HEK293 (cell line): ENCODE results near the gene CDH23.

Experiments used
- KLF10 ChIP-seq: fragments of 450-650 bp; IDR thresholded peaks from 2 replicates; pipeline ENCODE4 v1.5.1; 2018; ENCODE audit warnings: missing biosample characterization, mild to moderate bottlenecking, missing genetic modification characterization
- SCRT2 ChIP-seq: fragments of 450-650 bp; formaldehyde crosslinking; IDR thresholded peaks from 2 replicates; pipeline ENCODE4 v1.5.1; 2016; ENCODE audit warnings: missing biosample characterization, missing genetic modification characterization
- ZNF23 ChIP-seq: fragments of 450-650 bp; formaldehyde crosslinking; IDR thresholded peaks from 2 replicates; pipeline ENCODE4 v1.5.1; 2016; ENCODE audit warnings: missing biosample characterization, missing genetic modification characterization, borderline replicate concordance
- ZNF274 ChIP-seq, 2 experiments: fragments of 200-500 bp in 1 of 2; fragments of 450-650 bp in 1 of 2; sonication (Bioruptor generic) in 1 of 2; formaldehyde crosslinking in 1 of 2; IDR thresholded peaks; 2 replicates each; pipeline versions ENCODE4 v1.5.1 to v1.6.1; 2014 to 2016; ENCODE audit warnings: borderline replicate concordance in 1 of 2, inconsistent platforms in 1 of 2, low read length in 1 of 2, missing biosample characterization in 1 of 2, missing genetic modification characterization in 1 of 2
- ZNF558 ChIP-seq: fragments of 450-650 bp; formaldehyde crosslinking; IDR thresholded peaks from 2 replicates; pipeline ENCODE4 v1.5.1; 2016; ENCODE audit warnings: missing biosample characterization, missing genetic modification characterization
- ZNF660 ChIP-seq: fragments of 450-650 bp; IDR thresholded peaks from 2 replicates; pipeline ENCODE4 v1.5.1; 2018; ENCODE audit warnings: missing biosample characterization, mild to moderate bottlenecking, missing genetic modification characterization
- TF ChIP-seq, protein P1 (sequence below): fragments of 450-650 bp; formaldehyde crosslinking; IDR thresholded peaks from 2 replicates; pipeline ENCODE4 v1.5.1; 2017; ENCODE audit warnings: missing biosample characterization, mild to moderate bottlenecking, missing genetic modification characterization, moderate library complexity
- TF ChIP-seq, protein P2 (sequence below): fragments of 450-650 bp; formaldehyde crosslinking; IDR thresholded peaks from 2 replicates; pipeline ENCODE4 v1.5.1; 2016; ENCODE audit warnings: missing biosample characterization, missing genetic modification characterization
- TF ChIP-seq, protein P3 (sequence below): fragments of 450-650 bp; formaldehyde crosslinking; IDR thresholded peaks from 2 replicates; pipeline ENCODE4 v1.5.1; 2016; ENCODE audit warnings: missing biosample characterization, missing genetic modification characterization
- TF ChIP-seq, protein P4 (sequence below): sonication (generic); formaldehyde crosslinking; IDR thresholded peaks from 2 replicates; pipeline ENCODE4 v1.8.1; 2022; ENCODE audit warnings: mild to moderate bottlenecking, moderate library complexity, missing genetic modification reagents

DNA sequence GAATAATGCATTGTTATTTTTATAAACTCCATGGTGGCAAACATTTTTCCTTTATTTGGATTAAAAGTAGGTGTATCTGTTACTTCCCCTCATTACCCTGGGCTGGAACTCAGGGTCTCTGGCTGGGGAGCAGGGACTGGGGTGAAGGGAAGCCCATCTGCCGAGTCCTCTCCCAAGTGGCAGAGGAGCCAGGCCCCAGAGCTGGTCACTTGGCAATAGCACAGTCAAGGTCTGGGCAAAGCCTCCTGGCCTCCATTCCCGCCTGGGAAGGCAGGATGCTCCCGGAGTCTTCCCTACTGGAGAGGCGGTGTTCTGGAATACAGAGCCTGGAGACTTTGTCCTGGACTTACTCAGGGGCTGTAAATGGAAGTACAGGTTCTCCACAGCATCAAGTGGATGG, 76.2 kb downstream of the CDH23 start:
- no peak for TF ChIP-seq ZNF558 (tag by site-specific recombination)
- TF ChIP-seq, protein P1, sequence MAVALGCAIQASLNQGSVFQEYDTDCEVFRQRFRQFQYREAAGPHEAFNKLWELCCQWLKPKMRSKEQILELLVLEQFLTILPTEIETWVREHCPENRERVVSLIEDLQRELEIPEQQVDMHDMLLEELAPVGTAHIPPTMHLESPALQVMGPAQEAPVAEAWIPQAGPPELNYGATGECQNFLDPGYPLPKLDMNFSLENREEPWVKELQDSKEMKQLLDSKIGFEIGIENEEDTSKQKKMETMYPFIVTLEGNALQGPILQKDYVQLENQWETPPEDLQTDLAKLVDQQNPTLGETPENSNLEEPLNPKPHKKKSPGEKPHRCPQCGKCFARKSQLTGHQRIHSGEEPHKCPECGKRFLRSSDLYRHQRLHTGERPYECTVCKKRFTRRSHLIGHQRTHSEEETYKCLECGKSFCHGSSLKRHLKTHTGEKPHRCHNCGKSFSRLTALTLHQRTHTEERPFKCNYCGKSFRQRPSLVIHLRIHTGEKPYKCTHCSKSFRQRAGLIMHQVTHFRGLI (tag by site-specific recombination), result no peak
- TF ChIP-seq, protein P2, sequence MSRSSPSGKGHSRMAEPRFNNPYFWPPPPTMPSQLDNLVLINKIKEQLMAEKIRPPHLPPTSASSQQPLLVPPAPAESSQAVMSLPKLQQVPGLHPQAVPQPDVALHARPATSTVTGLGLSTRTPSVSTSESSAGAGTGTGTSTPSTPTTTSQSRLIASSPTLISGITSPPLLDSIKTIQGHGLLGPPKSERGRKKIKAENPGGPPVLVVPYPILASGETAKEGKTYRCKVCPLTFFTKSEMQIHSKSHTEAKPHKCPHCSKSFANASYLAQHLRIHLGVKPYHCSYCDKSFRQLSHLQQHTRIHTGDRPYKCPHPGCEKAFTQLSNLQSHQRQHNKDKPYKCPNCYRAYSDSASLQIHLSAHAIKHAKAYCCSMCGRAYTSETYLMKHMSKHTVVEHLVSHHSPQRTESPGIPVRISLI (tag by site-specific recombination), result no peak
- no peak for TF ChIP-seq ZNF660
- TF ChIP-seq KLF10 (tag by site-specific recombination), result no peak
- TF ChIP-seq, protein P3, sequence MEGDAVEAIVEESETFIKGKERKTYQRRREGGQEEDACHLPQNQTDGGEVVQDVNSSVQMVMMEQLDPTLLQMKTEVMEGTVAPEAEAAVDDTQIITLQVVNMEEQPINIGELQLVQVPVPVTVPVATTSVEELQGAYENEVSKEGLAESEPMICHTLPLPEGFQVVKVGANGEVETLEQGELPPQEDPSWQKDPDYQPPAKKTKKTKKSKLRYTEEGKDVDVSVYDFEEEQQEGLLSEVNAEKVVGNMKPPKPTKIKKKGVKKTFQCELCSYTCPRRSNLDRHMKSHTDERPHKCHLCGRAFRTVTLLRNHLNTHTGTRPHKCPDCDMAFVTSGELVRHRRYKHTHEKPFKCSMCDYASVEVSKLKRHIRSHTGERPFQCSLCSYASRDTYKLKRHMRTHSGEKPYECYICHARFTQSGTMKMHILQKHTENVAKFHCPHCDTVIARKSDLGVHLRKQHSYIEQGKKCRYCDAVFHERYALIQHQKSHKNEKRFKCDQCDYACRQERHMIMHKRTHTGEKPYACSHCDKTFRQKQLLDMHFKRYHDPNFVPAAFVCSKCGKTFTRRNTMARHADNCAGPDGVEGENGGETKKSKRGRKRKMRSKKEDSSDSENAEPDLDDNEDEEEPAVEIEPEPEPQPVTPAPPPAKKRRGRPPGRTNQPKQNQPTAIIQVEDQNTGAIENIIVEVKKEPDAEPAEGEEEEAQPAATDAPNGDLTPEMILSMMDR (tag by site-specific recombination), result no peak
- no peak for TF ChIP-seq ZNF23 (tag by site-specific recombination)
- TF ChIP-seq SCRT2 (tag by site-specific recombination), result no peak
- TF ChIP-seq, protein P4, sequence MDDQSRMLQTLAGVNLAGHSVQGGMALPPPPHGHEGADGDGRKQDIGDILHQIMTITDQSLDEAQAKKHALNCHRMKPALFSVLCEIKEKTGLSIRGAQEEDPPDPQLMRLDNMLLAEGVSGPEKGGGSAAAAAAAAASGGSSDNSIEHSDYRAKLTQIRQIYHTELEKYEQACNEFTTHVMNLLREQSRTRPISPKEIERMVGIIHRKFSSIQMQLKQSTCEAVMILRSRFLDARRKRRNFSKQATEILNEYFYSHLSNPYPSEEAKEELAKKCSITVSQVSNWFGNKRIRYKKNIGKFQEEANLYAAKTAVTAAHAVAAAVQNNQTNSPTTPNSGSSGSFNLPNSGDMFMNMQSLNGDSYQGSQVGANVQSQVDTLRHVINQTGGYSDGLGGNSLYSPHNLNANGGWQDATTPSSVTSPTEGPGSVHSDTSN (CRISPR knock-in tag), result no peak
- TF ChIP-seq ZNF274 (IDR thresholded peaks at IDR 0.05; ENCODE audit: low read length), result no peak
- no peak for TF ChIP-seq ZNF274 (tag by site-specific recombination; IDR thresholded peaks at IDR 0.05; ENCODE audit: borderline replicate concordance)
